ENCODE results near the gene NDUFA11. TPM values are rescaled to one million over a fixed set of nuclear protein-coding genes. Genes with fewer than 3 reads are reported as not detected.

The NDUFA11 gene
- total RNA-seq, 1 donor from 2014 or later: 558 TPM

Other genes starting within 250 kb of the NDUFA11 start
- gene MICOS13, start 223.3 kb downstream of the NDUFA11 start, total RNA-seq: 167 TPM
- 5.5 TPM for gene HSD11B1L, start 222.8 kb downstream of the NDUFA11 start, total RNA-seq
- gene RPL36, start 213.5 kb downstream of the NDUFA11 start, total RNA-seq: 401 TPM
- 90.7 TPM for gene LONP1, start 183.6 kb downstream of the NDUFA11 start, total RNA-seq
- not detected for gene CATSPERD, start 183.2 kb downstream of the NDUFA11 start, total RNA-seq
- gene PRR22, start 119.0 kb downstream of the NDUFA11 start, total RNA-seq: 0.84 TPM
- 14.3 TPM for gene DUS3L, start 112.6 kb downstream of the NDUFA11 start, total RNA-seq
- 26.3 TPM for gene NRTN, start 98.7 kb downstream of the NDUFA11 start, total RNA-seq
- not detected for gene FUT6, start 64.1 kb downstream of the NDUFA11 start, total RNA-seq
- not detected for gene FUT3, start 52.3 kb downstream of the NDUFA11 start, total RNA-seq
- gene FUT5, start 33.2 kb downstream of the NDUFA11 start, total RNA-seq: not detected
- gene VMAC, start 1.1 kb upstream of the NDUFA11 start, total RNA-seq: 2.2 TPM
- 4.1 TPM for gene CAPS, start 10.5 kb upstream of the NDUFA11 start, total RNA-seq
- gene RANBP3, start 74.3 kb upstream of the NDUFA11 start, total RNA-seq: 76.6 TPM
- 4.8 TPM for gene RFX2, start 206.7 kb upstream of the NDUFA11 start, total RNA-seq
- gene ACSBG2, start 231.9 kb upstream of the NDUFA11 start, total RNA-seq: not detected

All from left ventricle myocardium superior (tissue), 1 donor.